Measurements from ENCODE around the gene LCE1D. TPM values are rescaled to one million over a fixed set of nuclear protein-coding genes. Genes with fewer than 3 reads are reported as not detected.

The LCE1D gene
- total RNA-seq, 1 experiment from 2014 or later: not detected

DNA sequence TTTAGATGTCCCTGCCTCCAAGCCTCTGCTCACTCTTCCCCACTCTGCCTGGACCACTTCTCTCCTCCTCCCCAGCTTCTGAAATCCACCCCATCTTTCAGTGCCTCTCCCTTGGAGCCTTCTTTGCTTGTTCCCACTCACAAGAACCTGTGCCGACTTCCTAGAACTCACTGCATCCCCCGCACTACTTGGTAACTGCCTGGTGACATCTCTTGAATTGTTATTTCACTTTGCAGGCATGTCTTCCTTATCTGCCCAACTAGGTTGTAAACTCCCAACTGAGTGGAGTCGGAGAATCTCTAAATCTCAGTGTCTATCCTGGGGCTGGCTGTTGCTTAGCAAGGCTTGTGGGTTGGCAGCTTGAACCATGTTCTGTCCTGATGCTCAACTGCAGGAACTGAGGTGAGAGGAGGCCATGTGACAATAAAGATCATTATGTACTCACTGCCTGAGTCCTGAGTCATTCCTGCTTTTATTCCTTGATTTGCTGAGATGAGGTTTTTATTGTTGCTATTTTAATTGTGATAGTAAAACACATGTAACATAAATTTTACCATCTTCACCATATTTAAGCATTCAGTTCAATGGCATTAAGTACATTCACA lies 34.8 kb upstream of the LCE1D start:
- intact Hi-C loops (cut with micrococcal nuclease): no loop called here
- ATAC-seq: no peak
- CTCF ChIA-PET: no interaction called here
- Histone ChIP-seq H3K9me2 (ENCODE audit: insufficient read depth) (no peaks in the 10 kb centered on the region), H3K36me3 (ENCODE audit: control insufficient read depth in 1 of 2, insufficient read depth in 2 of 2, low read length in 2 of 2) (no peaks in the 10 kb centered on the region), H4K20me1 (ENCODE audit: insufficient read depth) (no peaks in the 10 kb centered on the region), H3K4me2 (ENCODE audit: low read length) (no peak overlapping the region), H2AFZ (ENCODE audit: low read depth, low read length, poor library complexity, severe bottlenecking) (no peak overlapping the region), H3K4me3 (replicated peaks in 1 of 2; ENCODE audit: low read depth in 1 of 2, low read length in 2 of 2) (no peak overlapping the region), H3K4me1 (ENCODE audit: control insufficient read depth in 1 of 2, insufficient read depth in 2 of 2, low read length in 2 of 2) (no peaks in the 10 kb centered on the region), H3K27me3 (ENCODE audit: insufficient read depth, low read length) (peaks cover 32% of the 10 kb centered on the region; the same call in 1 of the 2 replicates), H3K9me3 (ENCODE audit: control insufficient read depth in 1 of 2, insufficient read depth in 1 of 2, low read depth in 1 of 2, low read length in 2 of 2) (no peaks in the 10 kb centered on the region), H3K27ac (ENCODE audit: low read depth, low read length) (no peak overlapping the region), H3K79me2 (ENCODE audit: insufficient read depth, low read length) (no peaks in the 10 kb centered on the region), H3K9ac (ENCODE audit: low read length) (no peak overlapping the region)
- POLR2A ChIA-PET: no interaction called here
- DNase-seq (ENCODE audit: low read depth, low spot score): no peak
- TF ChIP-seq ELF1 (IDR thresholded peaks at IDR 0.05; ENCODE audit: borderline replicate concordance, low read depth): no peak
- TF ChIP-seq SP1 (IDR thresholded peaks at IDR 0.05; ENCODE audit: low read depth): no peak
- TF ChIP-seq, protein P1, sequence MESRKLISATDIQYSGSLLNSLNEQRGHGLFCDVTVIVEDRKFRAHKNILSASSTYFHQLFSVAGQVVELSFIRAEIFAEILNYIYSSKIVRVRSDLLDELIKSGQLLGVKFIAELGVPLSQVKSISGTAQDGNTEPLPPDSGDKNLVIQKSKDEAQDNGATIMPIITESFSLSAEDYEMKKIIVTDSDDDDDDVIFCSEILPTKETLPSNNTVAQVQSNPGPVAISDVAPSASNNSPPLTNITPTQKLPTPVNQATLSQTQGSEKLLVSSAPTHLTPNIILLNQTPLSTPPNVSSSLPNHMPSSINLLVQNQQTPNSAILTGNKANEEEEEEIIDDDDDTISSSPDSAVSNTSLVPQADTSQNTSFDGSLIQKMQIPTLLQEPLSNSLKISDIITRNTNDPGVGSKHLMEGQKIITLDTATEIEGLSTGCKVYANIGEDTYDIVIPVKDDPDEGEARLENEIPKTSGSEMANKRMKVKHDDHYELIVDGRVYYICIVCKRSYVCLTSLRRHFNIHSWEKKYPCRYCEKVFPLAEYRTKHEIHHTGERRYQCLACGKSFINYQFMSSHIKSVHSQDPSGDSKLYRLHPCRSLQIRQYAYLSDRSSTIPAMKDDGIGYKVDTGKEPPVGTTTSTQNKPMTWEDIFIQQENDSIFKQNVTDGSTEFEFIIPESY (IDR thresholded peaks at IDR 0.05; ENCODE audit: extremely low read depth, insufficient replicate concordance, low read length): no peak
- TF ChIP-seq, protein P2, sequence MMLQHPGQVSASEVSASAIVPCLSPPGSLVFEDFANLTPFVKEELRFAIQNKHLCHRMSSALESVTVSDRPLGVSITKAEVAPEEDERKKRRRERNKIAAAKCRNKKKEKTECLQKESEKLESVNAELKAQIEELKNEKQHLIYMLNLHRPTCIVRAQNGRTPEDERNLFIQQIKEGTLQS (IDR thresholded peaks at IDR 0.05): no peak
- TF ChIP-seq POLR2A (IDR thresholded peaks at IDR 0.05; ENCODE audit: borderline replicate concordance, extremely low read depth, insufficient read depth, insufficient read length): no peak
- no peak for TF ChIP-seq SRF (IDR thresholded peaks at IDR 0.05; ENCODE audit: low read depth)
- TF ChIP-seq POLR2AphosphoS5 (IDR thresholded peaks at IDR 0.05; ENCODE audit: low read depth, low read length): no peak
- TF ChIP-seq, protein P3, sequence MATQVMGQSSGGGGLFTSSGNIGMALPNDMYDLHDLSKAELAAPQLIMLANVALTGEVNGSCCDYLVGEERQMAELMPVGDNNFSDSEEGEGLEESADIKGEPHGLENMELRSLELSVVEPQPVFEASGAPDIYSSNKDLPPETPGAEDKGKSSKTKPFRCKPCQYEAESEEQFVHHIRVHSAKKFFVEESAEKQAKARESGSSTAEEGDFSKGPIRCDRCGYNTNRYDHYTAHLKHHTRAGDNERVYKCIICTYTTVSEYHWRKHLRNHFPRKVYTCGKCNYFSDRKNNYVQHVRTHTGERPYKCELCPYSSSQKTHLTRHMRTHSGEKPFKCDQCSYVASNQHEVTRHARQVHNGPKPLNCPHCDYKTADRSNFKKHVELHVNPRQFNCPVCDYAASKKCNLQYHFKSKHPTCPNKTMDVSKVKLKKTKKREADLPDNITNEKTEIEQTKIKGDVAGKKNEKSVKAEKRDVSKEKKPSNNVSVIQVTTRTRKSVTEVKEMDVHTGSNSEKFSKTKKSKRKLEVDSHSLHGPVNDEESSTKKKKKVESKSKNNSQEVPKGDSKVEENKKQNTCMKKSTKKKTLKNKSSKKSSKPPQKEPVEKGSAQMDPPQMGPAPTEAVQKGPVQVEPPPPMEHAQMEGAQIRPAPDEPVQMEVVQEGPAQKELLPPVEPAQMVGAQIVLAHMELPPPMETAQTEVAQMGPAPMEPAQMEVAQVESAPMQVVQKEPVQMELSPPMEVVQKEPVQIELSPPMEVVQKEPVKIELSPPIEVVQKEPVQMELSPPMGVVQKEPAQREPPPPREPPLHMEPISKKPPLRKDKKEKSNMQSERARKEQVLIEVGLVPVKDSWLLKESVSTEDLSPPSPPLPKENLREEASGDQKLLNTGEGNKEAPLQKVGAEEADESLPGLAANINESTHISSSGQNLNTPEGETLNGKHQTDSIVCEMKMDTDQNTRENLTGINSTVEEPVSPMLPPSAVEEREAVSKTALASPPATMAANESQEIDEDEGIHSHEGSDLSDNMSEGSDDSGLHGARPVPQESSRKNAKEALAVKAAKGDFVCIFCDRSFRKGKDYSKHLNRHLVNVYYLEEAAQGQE (IDR thresholded peaks at IDR 0.05; ENCODE audit: low read depth): no peak
- no peak for TF ChIP-seq FOSL1 (IDR thresholded peaks at IDR 0.05; ENCODE audit: low read depth)
- RAD21 ChIA-PET (ENCODE audit: low non-redundant PET in 1 of 2, low total read pairs in 2 of 2, uncharacterized antibody in 2 of 2, unreplicated experiment in 2 of 2): no interaction called here
- no TSS peak for BruUV-seq (replicated peaks)

All from HCT116 (cell line).